Posterior cingulate gyrus (tissue), 11 donors: ENCODE results near the gene LMTK3.

Source experiments
- DNase-seq, 10 donors: peaks; one replicate each; pipeline versions ENCODE4 v3.0.0 to v3.0.0-alpha.2; 2020 to 2021; ENCODE audit warnings: mixed read lengths in 3 of 10
- intact Hi-C: fragments of 100-400 bp; cut with DNase I; formaldehyde crosslinking; loops from one replicate; pipeline ENCODE4 v1.15.1; 2023

LMTK3 gene, protein sequence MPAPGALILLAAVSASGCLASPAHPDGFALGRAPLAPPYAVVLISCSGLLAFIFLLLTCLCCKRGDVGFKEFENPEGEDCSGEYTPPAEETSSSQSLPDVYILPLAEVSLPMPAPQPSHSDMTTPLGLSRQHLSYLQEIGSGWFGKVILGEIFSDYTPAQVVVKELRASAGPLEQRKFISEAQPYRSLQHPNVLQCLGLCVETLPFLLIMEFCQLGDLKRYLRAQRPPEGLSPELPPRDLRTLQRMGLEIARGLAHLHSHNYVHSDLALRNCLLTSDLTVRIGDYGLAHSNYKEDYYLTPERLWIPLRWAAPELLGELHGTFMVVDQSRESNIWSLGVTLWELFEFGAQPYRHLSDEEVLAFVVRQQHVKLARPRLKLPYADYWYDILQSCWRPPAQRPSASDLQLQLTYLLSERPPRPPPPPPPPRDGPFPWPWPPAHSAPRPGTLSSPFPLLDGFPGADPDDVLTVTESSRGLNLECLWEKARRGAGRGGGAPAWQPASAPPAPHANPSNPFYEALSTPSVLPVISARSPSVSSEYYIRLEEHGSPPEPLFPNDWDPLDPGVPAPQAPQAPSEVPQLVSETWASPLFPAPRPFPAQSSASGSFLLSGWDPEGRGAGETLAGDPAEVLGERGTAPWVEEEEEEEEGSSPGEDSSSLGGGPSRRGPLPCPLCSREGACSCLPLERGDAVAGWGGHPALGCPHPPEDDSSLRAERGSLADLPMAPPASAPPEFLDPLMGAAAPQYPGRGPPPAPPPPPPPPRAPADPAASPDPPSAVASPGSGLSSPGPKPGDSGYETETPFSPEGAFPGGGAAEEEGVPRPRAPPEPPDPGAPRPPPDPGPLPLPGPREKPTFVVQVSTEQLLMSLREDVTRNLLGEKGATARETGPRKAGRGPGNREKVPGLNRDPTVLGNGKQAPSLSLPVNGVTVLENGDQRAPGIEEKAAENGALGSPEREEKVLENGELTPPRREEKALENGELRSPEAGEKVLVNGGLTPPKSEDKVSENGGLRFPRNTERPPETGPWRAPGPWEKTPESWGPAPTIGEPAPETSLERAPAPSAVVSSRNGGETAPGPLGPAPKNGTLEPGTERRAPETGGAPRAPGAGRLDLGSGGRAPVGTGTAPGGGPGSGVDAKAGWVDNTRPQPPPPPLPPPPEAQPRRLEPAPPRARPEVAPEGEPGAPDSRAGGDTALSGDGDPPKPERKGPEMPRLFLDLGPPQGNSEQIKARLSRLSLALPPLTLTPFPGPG (N-terminal part only)

DNA sequence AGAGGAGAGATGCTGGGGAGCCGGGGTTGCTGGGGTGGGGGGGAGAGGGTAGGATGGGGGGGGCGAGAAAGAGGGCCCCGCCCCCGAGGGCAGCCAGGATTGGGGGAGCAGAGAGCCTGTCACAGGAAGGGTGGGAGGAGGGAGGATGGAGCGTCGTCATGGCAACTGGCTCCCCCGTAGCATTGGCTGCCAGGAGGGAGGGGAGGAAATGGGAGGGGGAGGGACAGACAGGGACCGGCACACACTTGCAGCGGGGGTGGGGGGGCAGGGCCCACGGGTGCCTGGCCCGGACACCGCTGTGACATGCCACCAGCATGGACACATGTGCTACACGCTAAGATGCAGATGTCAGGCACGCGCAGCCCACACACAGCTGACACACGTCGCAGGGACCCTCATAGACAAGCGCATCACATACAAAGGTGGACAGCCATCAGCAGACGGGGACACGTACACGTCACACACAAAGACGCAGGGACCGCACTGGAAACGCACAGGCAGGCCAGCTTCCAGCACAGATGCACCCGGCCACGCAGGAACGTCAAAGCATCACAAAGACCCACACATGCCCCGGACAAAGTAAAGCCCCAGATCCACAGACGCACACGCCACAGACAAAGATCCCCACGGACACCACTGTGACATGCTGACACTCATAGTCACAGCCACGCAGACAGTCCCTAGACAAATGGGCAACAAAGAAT lies at the start of gene LMTK3:
LMTK3 (minus strand) TSS at position 36 of the 704 bp plus-strand sequence. CDS start 259 bp downstream, outside the sequence.
- intact Hi-C loops: loop anchor here (10.0 kb wide), 1 partner anchor 73 kb away; no protein-coding TSS in a partner anchor
- peak; percentile 82 to 99 (median 90) for DNase-seq

DNA sequence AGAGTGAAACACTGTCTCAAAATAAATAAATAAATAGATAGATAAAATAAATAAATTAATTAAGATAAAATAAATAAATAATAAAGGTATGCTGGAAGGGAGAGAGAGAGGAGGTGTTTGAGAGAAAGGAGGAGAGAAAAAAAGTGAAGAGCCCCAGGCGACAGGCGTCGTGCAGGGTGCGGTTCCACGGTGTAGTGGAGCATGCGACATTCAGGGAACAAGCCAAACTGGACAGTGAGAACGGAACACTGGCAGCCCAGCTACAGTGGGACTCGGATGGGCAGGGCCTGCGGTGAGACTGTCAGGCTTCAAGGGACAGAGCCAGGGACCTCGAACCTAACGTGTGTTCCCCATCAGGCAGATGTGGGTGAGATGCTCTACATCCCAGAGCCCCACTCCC lies 49.8 kb upstream of the LMTK3 start:
- no peak for DNase-seq
- intact Hi-C loops: no loop called here

DNA sequence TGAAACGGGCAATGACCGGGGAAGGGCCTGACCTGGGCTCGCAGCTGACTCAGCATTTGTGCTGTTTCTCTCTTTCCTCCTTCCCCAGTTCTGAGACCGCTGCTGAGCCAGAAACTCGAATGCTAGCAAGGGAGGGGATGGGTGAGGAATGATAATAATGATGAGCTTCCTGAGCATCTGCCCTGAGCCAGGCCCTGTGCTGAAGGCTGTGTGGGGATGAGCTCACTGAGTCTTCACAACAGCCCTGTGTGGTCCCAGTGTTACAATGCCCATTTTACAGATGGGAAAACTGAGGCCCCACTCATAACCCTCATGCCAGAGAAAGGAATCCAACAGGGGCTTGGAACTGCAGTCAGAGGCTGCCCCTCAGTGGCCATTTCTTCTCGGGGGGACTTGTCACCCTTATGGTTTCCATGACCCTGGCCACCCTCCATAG lies 48.5 kb upstream of the LMTK3 start:
- no peak for DNase-seq
- intact Hi-C loops: no loop called here

DNA sequence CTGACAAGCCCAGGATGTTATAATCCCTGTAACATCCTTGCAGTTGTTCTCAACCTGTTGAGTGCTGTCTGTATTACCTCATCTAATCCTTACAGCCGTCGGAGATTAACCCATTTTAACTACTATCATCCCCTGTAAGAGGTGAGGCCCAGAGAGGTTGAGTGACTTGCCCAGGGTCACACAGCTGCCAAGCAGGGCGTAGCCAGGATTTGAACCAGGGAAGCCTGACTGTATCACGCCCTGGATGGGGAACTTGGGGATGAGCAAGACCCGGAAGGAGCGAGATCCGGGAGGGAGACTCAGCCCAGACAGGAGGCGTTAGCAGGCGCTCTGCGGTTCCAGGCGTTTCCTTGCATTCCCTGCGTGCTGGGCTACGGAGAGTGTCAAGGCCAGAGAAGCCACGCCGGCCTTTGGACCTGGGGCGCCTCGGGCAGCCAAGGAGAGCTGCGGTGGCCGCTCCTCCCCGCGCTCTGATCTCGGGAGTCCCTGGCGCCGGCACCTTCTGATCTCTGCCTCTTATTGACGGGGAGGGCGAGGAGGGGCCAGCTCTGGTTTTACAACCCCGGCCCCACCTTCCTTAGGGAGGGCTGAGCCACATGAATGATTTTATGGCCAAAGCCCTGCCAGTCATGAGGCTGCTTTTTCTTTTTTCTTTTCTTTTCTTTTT lies 46.5 kb upstream of the LMTK3 start:
- DNase-seq: peak in 1 of 10 donors; percentile 74
- intact Hi-C loops: no loop called here

DNA sequence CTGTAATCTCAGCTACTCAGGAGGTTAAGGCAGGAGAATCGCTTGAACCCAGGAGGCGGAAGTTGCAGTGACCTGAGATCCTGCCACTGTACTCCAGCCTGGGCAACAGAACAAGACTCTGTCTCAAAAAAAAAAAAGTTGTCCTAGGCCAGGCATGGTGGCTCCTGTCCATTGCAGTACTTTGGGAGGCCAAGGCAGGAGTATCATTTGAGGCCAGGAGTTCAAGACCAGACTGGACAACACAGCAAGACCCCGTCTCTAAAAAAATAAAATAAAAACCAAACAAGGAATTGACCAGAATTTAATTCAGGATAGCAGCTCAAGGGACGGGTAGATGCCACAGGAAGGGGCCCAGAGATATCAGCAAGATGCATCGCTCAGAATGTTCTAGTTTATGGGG lies 45.2 kb upstream of the LMTK3 start:
- DNase-seq: no peak
- intact Hi-C loops: no loop called here

DNA sequence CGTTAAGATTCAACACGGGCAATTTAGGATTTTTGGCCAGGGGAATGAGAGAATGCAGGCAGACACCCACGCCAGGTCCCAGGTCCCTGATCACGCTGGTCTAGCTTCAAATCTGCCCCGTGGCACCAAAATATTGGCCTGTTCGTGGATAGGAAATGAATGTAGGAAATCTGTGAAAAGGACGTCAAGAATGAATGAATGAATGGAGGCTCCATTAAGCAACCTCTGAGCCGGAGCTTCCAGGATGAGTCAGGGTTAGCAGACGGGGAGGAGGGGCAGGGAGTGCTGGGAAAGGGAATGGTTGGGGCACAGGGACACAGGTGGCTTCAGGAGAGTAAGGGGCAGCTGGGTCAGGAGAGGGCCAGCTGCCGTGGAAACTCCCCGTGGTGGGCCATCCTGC lies 44.5 kb upstream of the LMTK3 start:
- intact Hi-C loops: no loop called here
- DNase-seq: peak in 1 of 10 donors; percentile 20

DNA sequence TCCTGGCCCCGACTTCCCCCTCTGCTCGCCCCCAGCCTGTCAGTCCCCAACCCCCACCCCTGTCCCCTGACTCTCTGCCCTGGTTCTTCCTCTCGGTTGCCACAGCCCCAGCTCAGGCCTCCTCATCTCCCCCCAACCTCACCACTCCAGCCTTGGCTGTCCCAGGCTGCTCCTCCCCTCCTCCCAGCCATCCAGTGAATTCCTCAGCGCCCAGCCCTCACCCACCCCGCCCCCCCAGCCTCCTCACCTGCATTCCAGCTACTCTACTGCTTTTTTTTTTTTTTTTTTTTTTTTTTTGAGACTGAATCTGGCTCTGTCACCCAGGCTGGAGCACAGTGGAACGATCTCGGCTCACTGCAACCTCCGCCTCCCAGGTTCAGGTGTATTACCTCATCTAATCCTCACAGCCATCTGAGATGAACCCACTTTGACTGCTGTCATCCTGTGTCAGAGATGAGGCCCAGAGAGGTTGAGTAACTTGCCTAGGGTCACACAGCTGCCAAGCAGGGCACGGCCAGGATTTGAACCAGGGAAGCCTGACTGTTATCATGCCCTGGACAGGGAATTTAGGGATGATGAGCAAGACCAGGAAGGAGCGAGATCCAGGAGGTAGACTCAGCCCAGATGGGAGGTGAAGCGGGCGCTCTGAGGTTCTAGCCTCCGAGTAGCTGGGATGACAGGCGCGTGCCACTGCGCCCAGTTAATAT lies 42.9 kb upstream of the LMTK3 start:
- intact Hi-C loops: no loop called here
- peak in 1 of 10 donors; percentile 36 for DNase-seq

DNA sequence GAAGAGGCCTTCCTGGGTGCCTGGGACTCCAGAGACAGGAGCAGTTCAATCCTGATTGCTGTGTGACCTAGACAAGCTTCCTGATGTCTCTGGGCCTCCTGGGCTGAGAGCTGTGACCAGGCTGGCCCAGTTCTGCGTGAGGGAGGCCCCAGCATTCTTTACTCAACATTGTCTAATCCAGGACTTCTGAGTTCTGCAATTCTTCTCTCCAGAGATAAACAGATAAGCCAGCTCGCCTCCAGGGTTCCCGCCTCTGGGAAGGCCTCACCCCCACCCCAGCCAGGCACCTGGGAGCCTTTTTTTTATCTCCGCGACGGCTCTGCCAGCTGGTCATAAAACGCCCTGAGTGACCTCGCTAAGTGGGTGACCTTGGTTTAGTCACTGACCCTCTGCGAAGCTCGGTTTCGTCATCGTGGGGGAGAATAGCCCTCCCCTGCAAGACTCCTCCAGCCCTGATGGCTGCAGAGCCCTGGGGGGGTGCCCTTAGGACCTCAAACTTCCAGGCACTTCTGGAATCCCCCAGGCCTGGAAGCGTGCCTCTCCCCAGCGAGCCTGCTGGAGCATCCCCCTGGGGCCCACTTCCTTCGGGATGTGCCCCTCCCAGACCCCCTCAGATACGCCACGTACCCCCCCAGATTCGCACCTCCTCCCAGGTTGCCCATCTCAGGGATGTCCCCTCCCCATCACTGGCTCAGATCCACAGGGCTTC lies 42.2 kb upstream of the LMTK3 start:
- intact Hi-C loops: no loop called here

DNA sequence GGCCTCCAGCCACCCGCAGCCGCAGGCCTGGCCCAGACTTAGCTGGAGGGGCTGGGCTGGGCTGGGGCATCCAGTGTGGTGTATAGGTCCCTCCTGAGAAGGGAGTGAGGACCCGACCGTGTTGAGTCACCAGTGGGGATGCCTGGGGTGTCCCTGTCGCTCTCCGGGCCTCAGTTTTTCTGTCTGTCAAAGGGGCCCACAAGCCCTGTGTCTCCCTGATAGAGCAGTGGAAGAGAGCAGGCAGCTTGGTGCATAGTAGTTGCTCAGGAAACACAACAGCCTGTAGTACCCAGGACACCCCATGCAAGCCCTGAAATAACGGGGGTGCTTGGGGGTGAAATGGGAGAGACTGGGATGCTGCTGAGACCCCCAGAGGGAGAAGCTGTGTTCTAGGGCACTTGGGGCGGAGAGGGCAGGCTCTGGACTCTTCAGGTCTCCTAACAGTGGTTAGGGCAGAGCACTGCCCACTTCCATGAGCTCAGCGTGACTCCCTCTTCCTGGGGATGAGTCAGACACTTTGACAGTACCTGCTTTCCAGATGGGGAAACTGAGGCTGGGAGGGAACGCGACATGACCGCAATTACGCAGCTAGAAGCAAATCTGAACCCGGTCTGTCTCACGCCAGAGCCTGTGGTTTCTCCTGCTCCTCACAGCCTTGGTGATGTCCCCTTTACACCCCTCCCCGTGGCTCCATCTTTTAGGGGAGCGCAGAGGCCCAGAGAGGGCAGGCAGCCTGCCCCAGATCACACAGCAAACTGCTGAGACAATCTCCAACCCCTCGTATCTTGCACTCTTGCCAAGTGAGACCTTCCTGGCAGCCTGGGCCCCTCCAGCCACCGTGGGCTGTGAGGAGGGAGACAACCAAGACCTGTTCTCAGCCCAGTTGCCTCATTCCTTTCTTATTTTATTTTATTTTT lies 41.0 kb upstream of the LMTK3 start:
- no peak for DNase-seq
- intact Hi-C loops: no loop called here

More for the DNA sequence above, 42.2 kb upstream of the LMTK3 start:
- no peak for DNase-seq

DNA sequence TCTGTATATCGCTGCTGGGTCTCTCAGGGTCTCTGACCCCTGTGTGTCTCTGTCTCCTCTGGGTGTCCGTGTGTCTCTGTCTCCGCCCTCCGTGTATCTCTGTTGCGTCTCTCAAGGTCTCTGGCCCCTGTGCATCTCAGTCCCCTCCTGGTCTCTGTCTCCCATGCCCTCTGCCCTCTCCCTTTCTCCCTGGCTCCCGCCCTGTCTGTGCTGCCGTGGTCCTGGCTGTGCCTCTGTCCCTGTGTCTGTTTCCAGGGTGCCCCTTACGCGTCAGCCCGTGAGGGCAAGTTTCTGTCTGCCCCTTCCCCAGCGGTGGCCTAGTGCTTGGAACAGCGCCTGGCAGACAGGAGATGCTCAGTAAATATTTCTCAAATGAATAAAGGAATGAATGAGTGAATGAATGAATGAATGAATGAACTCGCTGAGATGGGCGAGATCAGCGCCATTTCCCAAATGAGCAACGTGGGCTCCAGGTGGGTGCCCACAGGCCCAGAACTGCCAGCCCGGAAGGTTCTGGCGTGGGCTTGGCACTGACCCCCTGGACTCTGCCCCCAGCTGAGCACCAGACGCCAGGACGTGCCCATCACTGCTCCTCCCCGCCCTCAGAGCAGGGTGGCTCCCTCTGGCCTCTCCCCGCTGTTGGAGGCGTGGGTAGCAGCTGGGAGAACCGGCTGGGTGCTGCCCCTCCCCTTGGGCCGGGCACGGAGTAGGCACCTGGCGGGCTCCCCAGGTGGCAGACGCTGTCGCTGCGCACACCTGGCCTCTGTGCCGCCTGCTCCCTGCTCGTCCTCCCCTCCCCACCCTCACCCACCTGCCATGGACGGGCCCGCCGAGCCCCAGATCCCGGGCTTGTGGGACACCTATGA lies 40.0 kb upstream of the LMTK3 start, which contains the start of gene SULT2B1:
SULT2B1 (plus strand) TSS at position 736 of the 866 bp plus-strand sequence; CDS start at position 817, 81 bp downstream.
- DNase-seq: peak in 1 of 10 donors; percentile 72
- intact Hi-C loops: no loop called here

DNA sequence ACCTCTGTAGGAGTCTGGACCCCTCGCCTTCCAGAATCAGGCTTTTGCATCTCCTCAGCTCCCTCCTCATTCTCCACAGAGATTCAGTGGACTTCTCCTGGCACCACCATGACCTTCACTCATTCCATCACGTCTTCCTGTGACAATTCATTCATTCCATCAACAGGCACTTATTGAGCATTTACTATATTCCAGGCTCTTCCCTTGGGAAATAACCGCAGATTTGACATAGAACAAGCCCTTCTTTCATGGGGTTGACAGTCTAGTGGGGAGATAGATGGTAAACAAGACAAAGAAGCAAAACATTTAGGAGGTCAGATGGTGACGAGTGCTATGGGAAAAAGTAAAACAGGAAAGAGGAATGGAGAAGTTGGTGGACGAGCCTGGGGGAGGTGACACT lies 37.7 kb upstream of the LMTK3 start:
- intact Hi-C loops: no loop called here
- DNase-seq: no peak

DNA sequence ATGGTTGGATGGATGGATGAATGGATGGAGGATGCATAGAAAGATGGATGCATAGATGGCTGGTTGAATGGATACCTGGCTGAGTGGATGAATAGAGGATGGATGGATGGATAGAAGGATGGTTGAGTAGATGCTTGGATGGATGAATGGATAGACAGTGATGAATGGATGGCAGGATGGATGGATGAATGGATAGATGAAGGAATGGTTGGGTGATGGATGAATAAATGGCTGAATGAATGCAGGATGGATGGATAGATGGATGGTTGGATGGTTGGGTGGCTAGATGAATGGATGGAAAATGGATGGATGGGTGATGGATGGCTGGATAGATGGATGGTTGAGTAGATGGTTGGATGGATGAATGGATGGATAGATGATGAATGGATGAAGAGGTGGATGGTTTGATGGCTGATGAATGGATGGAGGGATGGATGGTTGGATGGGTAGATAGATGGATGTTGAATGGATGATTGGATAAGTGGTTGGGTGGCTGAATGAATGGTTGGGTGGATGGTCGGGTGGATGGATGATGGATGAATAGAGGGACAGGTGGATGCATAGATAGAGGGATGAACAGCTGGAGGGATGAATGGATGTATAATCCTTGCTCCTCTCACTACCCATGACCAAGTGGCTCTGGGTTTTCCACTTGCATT lies 36.7 kb upstream of the LMTK3 start:
- no peak for DNase-seq
- intact Hi-C loops: no loop called here

DNA sequence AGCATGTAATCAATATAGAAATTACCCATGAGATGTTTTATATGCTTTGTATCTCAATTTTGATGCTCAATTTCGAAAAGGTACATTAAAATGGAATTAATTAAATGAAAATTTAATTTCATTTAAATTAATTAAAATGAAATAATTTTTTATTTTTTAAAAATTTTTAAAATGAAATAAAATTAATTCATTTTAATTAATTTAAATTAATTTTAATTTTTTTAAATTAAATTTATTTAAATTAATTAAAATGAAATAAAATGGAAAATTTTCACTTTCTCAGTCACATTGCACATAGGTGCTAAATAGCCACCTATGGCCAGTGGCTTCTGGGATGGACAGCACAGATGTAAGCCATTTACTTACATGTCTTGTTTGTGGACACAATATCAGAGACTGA lies 36.1 kb upstream of the LMTK3 start:
- intact Hi-C loops: no loop called here
- DNase-seq: no peak

DNA sequence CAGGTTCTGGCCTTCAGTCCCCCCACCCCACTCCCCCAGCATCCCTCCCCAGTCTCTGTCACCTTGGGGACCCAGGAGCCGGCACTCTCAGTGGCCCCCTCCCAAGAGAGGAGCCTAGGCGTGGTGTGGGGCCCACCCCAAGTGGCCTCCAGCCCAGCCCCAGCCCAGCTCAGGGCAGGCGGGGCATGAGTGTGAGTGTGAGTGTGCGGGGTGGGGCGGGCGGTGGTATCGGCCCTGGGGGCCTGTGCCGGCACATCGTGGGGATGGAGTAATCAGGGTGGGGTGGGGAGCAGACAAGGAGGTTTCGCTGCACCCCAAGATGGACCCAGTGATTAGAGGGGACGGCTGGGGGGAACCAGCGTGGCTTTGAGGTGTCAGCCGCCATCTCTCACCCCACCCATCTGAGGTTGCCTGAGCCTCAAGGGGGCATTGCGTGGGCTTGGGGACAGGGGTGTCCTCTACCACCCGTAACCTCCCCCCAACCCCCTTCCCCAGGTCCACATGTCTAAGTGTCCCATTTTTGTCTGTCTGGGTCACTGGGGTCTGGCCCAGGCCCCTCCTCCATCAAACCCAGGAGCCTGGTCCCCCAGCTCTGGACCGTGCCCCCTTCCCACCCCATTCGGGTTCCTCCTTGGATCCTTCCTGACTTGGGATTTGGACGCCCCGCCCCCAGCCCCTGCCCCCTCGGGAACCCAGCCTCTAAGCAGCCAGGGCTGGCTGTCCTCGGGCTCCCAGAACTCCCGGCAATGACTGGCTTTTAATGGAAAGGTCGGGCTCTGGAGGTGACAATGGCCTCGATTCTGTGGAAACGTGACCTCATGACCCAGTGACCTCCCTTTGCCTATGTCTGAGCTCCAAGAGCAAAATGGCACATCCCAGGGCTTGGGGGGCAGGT lies 33.5 kb upstream of the LMTK3 start:
- DNase-seq: peak in 2 of 10 donors; percentile 20 to 57
- intact Hi-C loops: no loop called here
